DOHH2 (cell line): Measurements from ENCODE around the gene HDAC4.

Source experiments
- H3F3A ChIP-seq: fragments of 200-600 bp; sonication (generic), shearing (Covaris generic); 2 replicates; pipeline ENCODE4 v1.6.0; 2016; ENCODE audit warnings: antibody characterized with exemption, mild to moderate bottlenecking; ENCODE audit not compliant: control insufficient read depth, insufficient read depth
- H3K27ac ChIP-seq: fragments of 200-600 bp; sonication (generic); 2 replicates; pipeline ENCODE4 v1.5.1; 2014; ENCODE audit warnings: low read depth, mild to moderate bottlenecking, low read length, moderate library complexity
- H3K27me3 ChIP-seq: fragments of 200-600 bp; sonication (generic); 2 replicates; pipeline ENCODE4 v1.6.1; 2014; ENCODE audit warnings: mild to moderate bottlenecking, low read length, mixed read lengths; ENCODE audit not compliant: control insufficient read depth
- H3K36me3 ChIP-seq: fragments of 200-600 bp; sonication (generic); 2 replicates; pipeline ENCODE4 v1.6.1; 2014; ENCODE audit warnings: mild to moderate bottlenecking, low read length, moderate library complexity, mixed read lengths; ENCODE audit not compliant: control insufficient read depth
- H3K4me1 ChIP-seq: fragments of 200-600 bp; sonication (generic); 2 replicates; pipeline ENCODE4 v1.6.1; 2014; ENCODE audit warnings: mild to moderate bottlenecking, low read length, mixed read lengths; ENCODE audit not compliant: control insufficient read depth
- H3K4me2 ChIP-seq: fragments of 200-600 bp; sonication (generic); 2 replicates; pipeline ENCODE4 v1.6.0; 2014; ENCODE audit warnings: mild to moderate bottlenecking, low read length, moderate library complexity
- H3K4me3 ChIP-seq: fragments of 200-600 bp; sonication (generic); 2 replicates; pipeline ENCODE4 v1.5.1; 2014; ENCODE audit warnings: mild to moderate bottlenecking, low read length, mixed read lengths
- H3K79me2 ChIP-seq: fragments of 200-600 bp; sonication (generic); 2 replicates; pipeline ENCODE4 v1.6.1; 2014; ENCODE audit warnings: mild to moderate bottlenecking, low read length, mixed read lengths; ENCODE audit not compliant: control insufficient read depth
- H3K9me2 ChIP-seq: fragments of 200-600 bp; sonication (generic); replicated peaks from 2 replicates; pipeline ENCODE4 v1.6.1; 2014; ENCODE audit warnings: mild to moderate bottlenecking, low read length, mixed read lengths; ENCODE audit not compliant: control insufficient read depth
- H3K9me3 ChIP-seq: fragments of 200-600 bp; sonication (generic); 2 replicates; pipeline ENCODE4 v1.6.1; 2014; ENCODE audit warnings: antibody characterized with exemption, low read length, mixed read lengths; ENCODE audit not compliant: control insufficient read depth, insufficient read depth
- H4K20me1 ChIP-seq: fragments of 200-600 bp; sonication (generic); 2 replicates; pipeline ENCODE4 v1.6.0; 2014; ENCODE audit warnings: low read depth, mild to moderate bottlenecking, antibody characterized with exemption, low read length, moderate library complexity; ENCODE audit not compliant: control insufficient read depth, insufficient read depth
- EZH2phosphoT487 ChIP-seq: fragments of 200-600 bp; sonication (generic); IDR thresholded peaks from 2 replicates; pipeline ENCODE4 v1.6.1; 2017; ENCODE audit warnings: borderline replicate concordance, mild to moderate bottlenecking, antibody characterized with exemption, low read length, moderate library complexity, mixed read lengths
- TF ChIP-seq, protein P1 (sequence below): fragments of 200-600 bp; sonication (generic); IDR thresholded peaks from one replicate; pipeline ENCODE4 v1.5.1; 2014; ENCODE audit warnings: antibody characterized with exemption, mild to moderate bottlenecking, low read depth, low read length; ENCODE audit not compliant: poor library complexity, severe bottlenecking

Gene HDAC4

DNA sequence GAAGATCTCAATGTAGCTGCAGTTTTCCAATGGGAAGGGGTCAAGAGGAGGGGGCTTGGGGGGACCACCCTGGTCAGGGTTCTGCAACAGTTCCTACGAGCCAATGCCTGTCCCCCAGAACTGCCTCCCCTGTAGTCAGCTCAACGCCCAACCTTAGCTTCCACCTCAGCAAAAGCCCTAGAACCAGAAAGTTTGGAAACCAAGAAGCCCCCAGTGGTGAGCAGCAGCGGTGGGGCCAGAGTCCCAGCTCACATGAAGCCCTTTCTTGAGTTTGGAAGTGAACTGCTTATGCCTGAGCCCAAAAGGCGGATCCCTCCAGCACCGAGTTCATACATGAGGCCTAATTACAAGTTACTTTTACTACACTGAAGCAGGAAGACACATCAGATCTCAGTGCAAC, 162.4 kb downstream of the HDAC4 start:
- no peaks in the 10 kb centered on the region for H3K36me3 ChIP-seq
- TF ChIP-seq, protein P1, sequence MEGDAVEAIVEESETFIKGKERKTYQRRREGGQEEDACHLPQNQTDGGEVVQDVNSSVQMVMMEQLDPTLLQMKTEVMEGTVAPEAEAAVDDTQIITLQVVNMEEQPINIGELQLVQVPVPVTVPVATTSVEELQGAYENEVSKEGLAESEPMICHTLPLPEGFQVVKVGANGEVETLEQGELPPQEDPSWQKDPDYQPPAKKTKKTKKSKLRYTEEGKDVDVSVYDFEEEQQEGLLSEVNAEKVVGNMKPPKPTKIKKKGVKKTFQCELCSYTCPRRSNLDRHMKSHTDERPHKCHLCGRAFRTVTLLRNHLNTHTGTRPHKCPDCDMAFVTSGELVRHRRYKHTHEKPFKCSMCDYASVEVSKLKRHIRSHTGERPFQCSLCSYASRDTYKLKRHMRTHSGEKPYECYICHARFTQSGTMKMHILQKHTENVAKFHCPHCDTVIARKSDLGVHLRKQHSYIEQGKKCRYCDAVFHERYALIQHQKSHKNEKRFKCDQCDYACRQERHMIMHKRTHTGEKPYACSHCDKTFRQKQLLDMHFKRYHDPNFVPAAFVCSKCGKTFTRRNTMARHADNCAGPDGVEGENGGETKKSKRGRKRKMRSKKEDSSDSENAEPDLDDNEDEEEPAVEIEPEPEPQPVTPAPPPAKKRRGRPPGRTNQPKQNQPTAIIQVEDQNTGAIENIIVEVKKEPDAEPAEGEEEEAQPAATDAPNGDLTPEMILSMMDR = no peak
- no peak for TF ChIP-seq EZH2phosphoT487
- H3K9me2 ChIP-seq = no peaks in the 10 kb centered on the region
- no peak overlapping the region for H3K4me3 ChIP-seq
- no peaks in the 10 kb centered on the region for H3K27me3 ChIP-seq
- H4K20me1 ChIP-seq = no peaks in the 10 kb centered on the region; the same call in 1 of the 2 replicates
- H3K9me3 ChIP-seq = no peaks in the 10 kb centered on the region
- no peak overlapping the region for H3K4me2 ChIP-seq
- no peaks in the 10 kb centered on the region for H3K4me1 ChIP-seq
- H3K79me2 ChIP-seq = no peaks in the 10 kb centered on the region
- H3F3A ChIP-seq = no peaks in the 10 kb centered on the region
- no peak overlapping the region for H3K27ac ChIP-seq

DNA sequence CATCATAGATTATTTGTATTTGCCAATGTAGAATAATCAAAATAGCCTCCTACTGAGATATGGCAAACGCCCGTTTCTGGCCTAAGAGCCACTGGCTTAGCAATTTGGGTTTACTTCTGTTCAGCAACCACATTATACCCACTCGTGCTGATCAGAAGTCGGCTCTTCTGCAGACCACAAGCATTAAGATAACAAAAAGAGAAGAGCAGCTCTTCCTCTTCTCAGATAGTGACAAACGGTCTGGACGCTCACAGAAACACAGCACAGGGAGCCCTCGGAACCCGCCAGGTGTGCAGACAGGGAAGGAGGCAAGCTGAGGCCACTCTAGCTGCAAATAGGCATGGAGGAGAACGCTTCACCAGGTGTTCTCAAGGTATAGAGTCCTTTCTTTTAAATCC, 164.0 kb downstream of the HDAC4 start:
- H3K79me2 ChIP-seq = no peaks in the 10 kb centered on the region
- no peaks in the 10 kb centered on the region for H3K9me2 ChIP-seq
- no peak overlapping the region for H3K4me3 ChIP-seq

DNA sequence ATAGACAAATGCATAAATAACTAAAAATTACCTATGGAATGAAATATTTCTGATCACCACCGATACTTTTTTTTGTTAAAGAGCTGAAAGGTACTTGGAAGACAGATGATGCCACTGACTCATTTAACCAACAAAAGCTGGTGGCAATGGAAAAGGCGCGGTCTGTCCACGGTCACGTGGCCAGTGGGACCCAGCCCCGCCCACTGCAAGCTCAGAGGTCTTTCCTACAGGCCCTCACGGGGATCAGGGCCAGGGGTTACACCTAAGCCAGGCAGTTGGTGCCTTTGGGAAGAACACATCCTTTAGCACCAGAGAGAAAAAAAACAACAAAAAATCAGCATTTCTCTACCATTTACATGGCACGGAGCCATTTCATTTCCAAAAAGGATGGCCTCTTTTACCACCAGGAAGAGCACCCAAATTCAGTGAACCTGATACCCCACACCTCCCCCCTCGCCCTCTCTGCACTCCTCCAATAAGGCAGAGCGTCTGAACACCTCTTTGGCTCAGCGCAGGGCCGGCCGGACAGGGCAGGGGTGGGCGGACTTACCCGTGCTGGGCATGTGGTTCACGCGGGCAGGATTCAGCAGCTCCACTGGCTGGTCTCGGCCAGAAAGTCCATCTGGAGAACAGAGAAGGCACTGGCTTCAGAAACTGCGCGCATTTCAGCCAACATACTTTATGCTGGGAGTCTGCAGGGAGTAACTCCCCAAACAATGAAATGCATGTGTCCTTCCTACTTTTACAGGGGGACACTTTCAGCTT, 164.6 kb downstream of the HDAC4 start:
- H3K4me1 ChIP-seq = no peaks in the 10 kb centered on the region
- H3K79me2 ChIP-seq = no peaks in the 10 kb centered on the region
- no peak overlapping the region for H3K27ac ChIP-seq

More for the DNA sequence above, 164.0 kb downstream of the HDAC4 start:
- Histone ChIP-seq H4K20me1 (no peaks in the 10 kb centered on the region; the same call in 1 of the 2 replicates), H3K9me3 (no peaks in the 10 kb centered on the region), H3F3A (no peaks in the 10 kb centered on the region), H3K27ac (no peak overlapping the region), H3K4me2 (no peak overlapping the region), H3K27me3 (no peaks in the 10 kb centered on the region), H3K36me3 (no peaks in the 10 kb centered on the region), H3K4me1 (no peaks in the 10 kb centered on the region)
- TF ChIP-seq, protein P1 = no peak
- no peak for TF ChIP-seq EZH2phosphoT487

More for the DNA sequence above, 164.6 kb downstream of the HDAC4 start:
- H3K9me2 ChIP-seq = no peaks in the 10 kb centered on the region
- no peaks in the 10 kb centered on the region; the same call in 1 of the 2 replicates for H4K20me1 ChIP-seq
- no peaks in the 10 kb centered on the region for H3K9me3 ChIP-seq
- H3K4me2 ChIP-seq = no peak overlapping the region
- TF ChIP-seq, protein P1 = no peak
- TF ChIP-seq EZH2phosphoT487 = no peak
- no peaks in the 10 kb centered on the region for H3K36me3 ChIP-seq
- H3F3A ChIP-seq = no peaks in the 10 kb centered on the region
- no peak overlapping the region for H3K4me3 ChIP-seq
- no peaks in the 10 kb centered on the region for H3K27me3 ChIP-seq
